ENCODE data around the gene CRTAC1. TPM values are rescaled to one million over a fixed set of nuclear protein-coding genes. Genes with fewer than 3 reads are reported as not detected.

Gene CRTAC1
- total RNA-seq, 1 donor from 2014 or later = 123 TPM

DNA sequence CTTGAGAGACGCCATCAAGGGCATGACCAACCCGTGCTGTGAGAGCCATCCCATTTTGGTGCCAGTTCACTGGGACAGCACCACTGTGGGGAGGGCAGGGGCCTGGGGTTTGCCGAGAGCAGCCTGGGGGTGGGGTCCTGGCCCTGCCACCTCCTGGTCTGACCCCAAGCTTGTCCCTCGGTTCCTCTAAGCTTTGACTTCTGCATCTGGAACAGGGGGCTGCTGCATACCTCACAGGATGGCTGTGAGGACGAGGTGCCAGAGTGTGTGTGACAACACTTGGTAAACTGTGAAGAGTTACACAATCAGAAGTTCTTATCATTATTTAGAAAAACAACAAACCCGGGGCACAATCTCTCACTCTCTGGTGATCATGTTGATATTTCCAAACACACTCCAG is 89.9 kb downstream of the CRTAC1 start:
- Histone ChIP-seq H3K36me3 (no peaks in the 10 kb centered on the region), H3K9me3 (peaks cover 9% of the 10 kb centered on the region), H3K27me3 (ENCODE audit: low read depth) (no peaks in the 10 kb centered on the region), H3K4me1 (no peaks in the 10 kb centered on the region), H3K27ac (no peak overlapping the region), H3K4me3 (no peak overlapping the region)
- ATAC-seq (no peak), DNase-seq (no peak)
- intact Hi-C loops (cut with DNase I) = no loop called here
- TF ChIP-seq, protein P1, sequence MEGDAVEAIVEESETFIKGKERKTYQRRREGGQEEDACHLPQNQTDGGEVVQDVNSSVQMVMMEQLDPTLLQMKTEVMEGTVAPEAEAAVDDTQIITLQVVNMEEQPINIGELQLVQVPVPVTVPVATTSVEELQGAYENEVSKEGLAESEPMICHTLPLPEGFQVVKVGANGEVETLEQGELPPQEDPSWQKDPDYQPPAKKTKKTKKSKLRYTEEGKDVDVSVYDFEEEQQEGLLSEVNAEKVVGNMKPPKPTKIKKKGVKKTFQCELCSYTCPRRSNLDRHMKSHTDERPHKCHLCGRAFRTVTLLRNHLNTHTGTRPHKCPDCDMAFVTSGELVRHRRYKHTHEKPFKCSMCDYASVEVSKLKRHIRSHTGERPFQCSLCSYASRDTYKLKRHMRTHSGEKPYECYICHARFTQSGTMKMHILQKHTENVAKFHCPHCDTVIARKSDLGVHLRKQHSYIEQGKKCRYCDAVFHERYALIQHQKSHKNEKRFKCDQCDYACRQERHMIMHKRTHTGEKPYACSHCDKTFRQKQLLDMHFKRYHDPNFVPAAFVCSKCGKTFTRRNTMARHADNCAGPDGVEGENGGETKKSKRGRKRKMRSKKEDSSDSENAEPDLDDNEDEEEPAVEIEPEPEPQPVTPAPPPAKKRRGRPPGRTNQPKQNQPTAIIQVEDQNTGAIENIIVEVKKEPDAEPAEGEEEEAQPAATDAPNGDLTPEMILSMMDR (IDR thresholded peaks at IDR 0.05) = no peak

DNA sequence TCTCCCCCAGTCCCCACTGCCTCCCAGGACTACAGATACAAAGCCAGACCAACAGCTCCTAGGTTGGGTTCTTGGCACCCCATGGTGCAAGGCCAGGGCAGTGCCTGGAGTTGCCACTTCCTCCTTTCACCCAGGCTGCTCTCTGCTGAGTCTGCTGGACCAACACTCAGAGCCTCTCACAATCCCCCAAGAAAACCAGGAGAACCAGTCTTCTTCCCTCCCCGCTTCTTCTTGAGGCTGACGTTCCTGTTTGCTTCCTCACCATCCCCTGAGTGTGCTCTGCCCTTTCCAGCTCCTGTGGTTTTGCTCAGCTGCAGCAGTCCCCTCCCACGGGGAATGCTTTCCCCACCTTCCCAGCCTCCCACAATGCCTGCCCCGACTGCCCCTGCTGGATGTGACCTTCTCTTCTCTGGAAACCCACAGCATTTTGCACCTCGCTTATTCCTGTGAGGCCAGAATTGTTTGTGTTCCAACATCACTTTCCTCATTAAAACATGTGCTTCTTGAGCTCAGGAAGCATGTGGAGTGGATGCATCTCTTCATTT is 90.9 kb downstream of the CRTAC1 start:
- no peak overlapping the region for H3K4me3 ChIP-seq
- TF ChIP-seq, protein P1 (IDR thresholded peaks at IDR 0.05) = no peak
- no peak for DNase-seq
- H3K27me3 ChIP-seq (ENCODE audit: low read depth) = no peaks in the 10 kb centered on the region
- peaks cover 2% of the 10 kb centered on the region for H3K9me3 ChIP-seq
- intact Hi-C loops (cut with DNase I) = no loop called here
- no peak overlapping the region for H3K27ac ChIP-seq
- no peaks in the 10 kb centered on the region for H3K36me3 ChIP-seq
- H3K4me1 ChIP-seq = no peaks in the 10 kb centered on the region
- peak in 1 of 2 donors; percentile 53 for ATAC-seq

DNA sequence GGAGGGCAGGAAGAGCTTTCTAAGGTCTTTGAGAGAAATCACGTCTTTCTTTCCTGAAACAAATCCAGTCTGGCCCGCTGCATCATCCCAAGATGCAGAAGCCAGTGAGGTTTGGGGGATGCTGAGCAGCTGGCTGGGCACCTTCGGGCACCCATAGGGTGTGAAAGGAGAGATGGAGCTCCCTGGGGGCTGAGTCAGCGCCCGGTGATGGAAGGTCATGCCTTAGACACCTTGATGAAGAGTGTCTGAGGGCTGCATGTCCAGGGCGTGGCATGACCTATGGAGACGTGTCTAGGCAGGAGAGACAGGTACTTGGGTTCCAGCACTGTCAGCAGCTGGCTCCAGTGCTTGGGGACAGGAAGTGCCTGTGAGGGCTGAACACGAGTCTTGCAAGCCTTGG is 92.5 kb downstream of the CRTAC1 start:
- H3K9me3 ChIP-seq = no peaks in the 10 kb centered on the region
- no peaks in the 10 kb centered on the region for H3K27me3 ChIP-seq (ENCODE audit: low read depth)
- H3K4me3 ChIP-seq = no peak overlapping the region
- intact Hi-C loops (cut with DNase I) = no loop called here
- ATAC-seq = no peak
- H3K27ac ChIP-seq = no peak overlapping the region
- TF ChIP-seq, protein P1 (IDR thresholded peaks at IDR 0.05) = no peak
- no peaks in the 10 kb centered on the region for H3K36me3 ChIP-seq
- no peak for DNase-seq
- H3K4me1 ChIP-seq = no peaks in the 10 kb centered on the region

DNA sequence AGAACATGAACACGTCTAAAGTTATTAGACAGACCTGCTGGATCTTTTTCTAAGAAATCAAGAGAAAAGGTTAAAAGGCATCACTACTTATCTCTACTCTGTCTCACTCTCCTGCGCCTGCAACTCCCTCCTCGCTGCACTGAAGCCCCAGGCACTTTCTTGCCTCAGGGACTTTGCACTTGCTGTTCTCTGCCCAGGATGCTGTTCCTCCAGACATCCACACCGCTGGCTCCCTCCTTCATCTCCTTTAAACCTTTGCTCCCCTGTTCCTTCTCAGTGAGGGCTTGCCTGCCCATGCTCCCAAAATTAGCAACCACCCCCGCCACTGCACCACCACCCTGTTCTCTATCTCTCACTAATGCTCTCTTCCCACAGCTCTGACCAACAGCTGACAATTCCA is 93.4 kb downstream of the CRTAC1 start:
- DNase-seq = no peak
- Histone ChIP-seq H3K27ac (no peak overlapping the region), H3K27me3 (ENCODE audit: low read depth) (no peaks in the 10 kb centered on the region), H3K9me3 (no peaks in the 10 kb centered on the region), H3K4me1 (no peaks in the 10 kb centered on the region), H3K36me3 (no peaks in the 10 kb centered on the region), H3K4me3 (no peak overlapping the region)
- no peak for ATAC-seq
- TF ChIP-seq, protein P1 (IDR thresholded peaks at IDR 0.05) = no peak
- intact Hi-C loops (cut with DNase I) = no loop called here

DNA sequence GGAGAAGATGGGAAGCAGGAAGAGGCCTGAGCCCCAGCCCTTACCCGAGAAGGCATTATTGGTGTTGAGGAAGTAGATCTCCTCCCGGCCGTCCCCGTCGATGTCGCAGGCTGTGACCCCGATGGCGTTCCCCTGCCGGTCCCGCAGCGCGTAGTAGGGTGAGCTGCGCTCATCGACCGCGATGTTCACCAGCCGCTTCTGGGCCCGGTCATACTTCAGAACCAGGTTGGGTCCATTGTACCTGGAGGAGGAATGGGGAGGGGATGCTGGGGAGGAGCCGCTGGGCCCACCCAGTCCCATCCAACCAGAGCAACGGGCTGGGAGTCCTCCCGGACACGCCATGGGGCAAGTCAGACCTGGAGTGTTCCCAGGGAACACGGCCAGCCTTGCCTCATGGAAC is 94.3 kb downstream of the CRTAC1 start:
- intact Hi-C loops (cut with DNase I) = no loop called here
- DNase-seq = no peak
- ATAC-seq = no peak
- H3K27me3 ChIP-seq (ENCODE audit: low read depth) = no peaks in the 10 kb centered on the region
- H3K36me3 ChIP-seq = no peaks in the 10 kb centered on the region
- no peak overlapping the region for H3K4me3 ChIP-seq
- H3K9me3 ChIP-seq = no peaks in the 10 kb centered on the region
- no peaks in the 10 kb centered on the region for H3K4me1 ChIP-seq
- TF ChIP-seq, protein P1 (IDR thresholded peaks at IDR 0.05) = no peak
- H3K27ac ChIP-seq = no peak overlapping the region

Data from lower lobe of right lung (tissue), 2 donors.